MCF 10A (cell line): ENCODE data around the gene FAM151A. TPM values are rescaled to one million over a fixed set of nuclear protein-coding genes. Genes with fewer than 3 reads are reported as not detected.

Source experiments
- BruUV-seq: library from RNA; stranded (reverse); fragments of 400-500 nt; replicated peaks from 2 replicates; lab custom pipeline; 2021; lab: Mats Ljungman, UMichigan
- CTCF ChIA-PET: fragments of 300-600 bp; sonication (Branson Sonifier 250); formaldehyde crosslinking; extraction: SDS; loops from one replicate; lab custom pipeline; 2021; ENCODE audit warnings: antibody characterized with exemption, inconsistent platforms; lab: Yijun Ruan, JAX
- POLR2A ChIA-PET: fragments of 300-600, 350-650 bp; sonication (Branson Sonifier 250); formaldehyde crosslinking; extraction: SDS; loops from one replicate; lab custom pipeline; 2020; ENCODE audit warnings: antibody characterized with exemption, inconsistent platforms; lab: Yijun Ruan, JAX
- DNase-seq: peaks from one replicate; pipeline ENCODE4 v3.0.0-alpha.2; 2018; ENCODE audit not compliant: unreplicated experiment
- H3K27ac Mint-ChIP-seq: one replicate; pipeline ENCODE4 v1.8.0; 2022; ENCODE audit warnings: mild to moderate bottlenecking, low read depth, mixed read lengths; ENCODE audit not compliant: unreplicated experiment
- H3K27me3 Mint-ChIP-seq: one replicate; pipeline ENCODE4 v1.8.0; 2022; ENCODE audit warnings: mixed read lengths; ENCODE audit not compliant: insufficient read depth, unreplicated experiment
- H3K36me3 Mint-ChIP-seq: one replicate; pipeline ENCODE4 v1.8.0; 2022; ENCODE audit warnings: mild to moderate bottlenecking, moderate library complexity, mixed read lengths; ENCODE audit not compliant: insufficient read depth, unreplicated experiment
- H3K4me1 Mint-ChIP-seq: one replicate; pipeline ENCODE4 v1.8.0; 2022; ENCODE audit warnings: mixed read lengths; ENCODE audit not compliant: insufficient read depth, unreplicated experiment
- H3K4me3 Mint-ChIP-seq: one replicate; pipeline ENCODE4 v1.8.0; 2022; ENCODE audit warnings: mild to moderate bottlenecking, moderate library complexity, mixed read lengths; ENCODE audit not compliant: unreplicated experiment
- H3K9me3 Mint-ChIP-seq: one replicate; pipeline ENCODE4 v1.8.0; 2022; ENCODE audit warnings: mixed read lengths; ENCODE audit not compliant: unreplicated experiment
- intact Hi-C: fragments of 100-400 bp; cut with micrococcal nuclease; formaldehyde crosslinking; loops from 2 replicates; pipeline ENCODE4 v1.14.1; 2022
- total RNA-seq: library from RNA; stranded (reverse); gene quantifications from 2 replicates; pipeline ENCODE4 v1.2.3, GENCODE V29; 2022
- TF ChIP-seq, protein P1 (sequence below): fragments of 200-600 bp; IDR thresholded peaks from one replicate; pipeline ENCODE4 v1.8.0; 2022; ENCODE audit warnings: antibody characterized with exemption, mild to moderate bottlenecking; ENCODE audit not compliant: unreplicated experiment

FAM151A gene
- total RNA-seq, 1 experiment from 2014 or later, result not detected

DNA sequence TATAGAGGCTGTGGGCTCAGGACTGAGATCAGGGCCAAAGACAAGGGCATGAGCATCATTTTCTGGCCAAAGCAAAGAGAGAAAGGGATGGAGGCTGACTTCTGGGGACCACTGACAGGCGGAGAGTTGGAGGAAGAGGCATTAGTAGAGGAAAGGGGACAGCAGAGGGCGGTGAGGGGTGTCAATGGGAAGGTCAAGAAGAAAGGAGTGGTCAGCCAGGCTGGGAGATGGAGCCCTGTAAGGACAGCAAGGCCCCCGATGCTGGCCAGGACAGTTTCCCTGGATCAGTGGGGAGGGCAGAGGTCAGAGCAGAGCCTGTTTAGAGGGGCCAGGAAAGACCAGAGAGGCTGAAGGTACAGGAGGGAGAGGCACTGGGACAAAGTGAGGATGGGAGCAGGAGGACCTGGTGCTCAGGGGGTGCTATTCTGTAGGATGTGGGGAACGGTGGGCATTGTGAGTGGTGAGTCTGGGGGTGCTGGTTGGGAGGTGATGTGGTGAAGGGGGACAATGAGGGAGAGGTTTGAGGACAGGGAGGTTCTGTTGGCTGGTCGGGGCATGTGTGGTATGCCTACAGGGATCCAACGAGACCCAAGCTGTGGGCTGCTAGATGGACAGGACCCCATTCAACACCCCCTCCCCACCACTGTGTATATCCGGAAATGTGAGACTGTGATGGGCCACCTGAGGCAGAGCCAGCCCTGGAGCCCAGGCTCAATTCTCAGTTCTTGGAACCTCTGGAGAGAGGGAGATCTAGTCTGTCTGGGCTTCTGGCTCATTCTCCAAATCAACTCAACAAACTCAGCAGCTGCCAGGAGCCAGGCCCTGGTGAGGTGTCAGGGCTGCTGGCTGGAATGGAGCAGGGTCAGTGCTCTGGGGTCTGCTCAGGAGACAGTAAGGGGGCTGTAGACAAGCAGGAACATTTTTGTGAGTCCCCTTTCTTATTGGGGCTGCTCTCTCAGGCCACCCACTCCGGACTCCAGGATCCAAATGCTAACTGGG is 1.4 kb upstream of the FAM151A start:
- no TSS peak for BruUV-seq

DNA sequence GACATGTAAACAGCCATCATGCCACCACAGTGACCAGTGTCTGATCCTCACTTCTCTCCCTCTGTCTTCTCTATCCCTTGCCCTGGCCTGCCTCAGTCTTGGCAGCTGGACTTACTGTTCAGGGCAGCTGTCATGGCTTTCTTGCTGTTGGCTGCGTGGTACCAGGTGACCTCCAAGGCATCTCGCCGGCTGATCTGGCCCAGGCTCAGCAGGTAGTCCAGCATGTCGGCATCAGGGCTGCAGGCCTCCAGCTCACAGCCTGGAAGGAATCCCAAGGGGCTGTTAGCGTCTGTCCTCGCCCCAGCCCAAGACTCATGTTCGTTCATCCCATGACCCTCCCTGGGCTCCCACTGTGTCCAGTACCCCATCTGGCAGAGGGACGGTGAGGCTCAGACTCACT is 3.6 kb downstream of the FAM151A start:
- BruUV-seq, result no TSS peak
- Mint-ChIP-seq H3K9me3 (no peaks in the 10 kb centered on the region), H3K27me3 (no peaks in the 10 kb centered on the region), H3K27ac (no peak overlapping the region), H3K4me3 (no peak overlapping the region), H3K36me3 (peaks cover 11% of the 10 kb centered on the region), H3K4me1 (peaks cover 12% of the 10 kb centered on the region)
- ChIA-PET CTCF (interaction anchor here (0.6 kb wide), 1 partner anchor 197 kb away, joined by 4 read pairs; no protein-coding TSS in a partner anchor), POLR2A (no interaction called here)
- no peak for DNase-seq
- TF ChIP-seq, protein P1, sequence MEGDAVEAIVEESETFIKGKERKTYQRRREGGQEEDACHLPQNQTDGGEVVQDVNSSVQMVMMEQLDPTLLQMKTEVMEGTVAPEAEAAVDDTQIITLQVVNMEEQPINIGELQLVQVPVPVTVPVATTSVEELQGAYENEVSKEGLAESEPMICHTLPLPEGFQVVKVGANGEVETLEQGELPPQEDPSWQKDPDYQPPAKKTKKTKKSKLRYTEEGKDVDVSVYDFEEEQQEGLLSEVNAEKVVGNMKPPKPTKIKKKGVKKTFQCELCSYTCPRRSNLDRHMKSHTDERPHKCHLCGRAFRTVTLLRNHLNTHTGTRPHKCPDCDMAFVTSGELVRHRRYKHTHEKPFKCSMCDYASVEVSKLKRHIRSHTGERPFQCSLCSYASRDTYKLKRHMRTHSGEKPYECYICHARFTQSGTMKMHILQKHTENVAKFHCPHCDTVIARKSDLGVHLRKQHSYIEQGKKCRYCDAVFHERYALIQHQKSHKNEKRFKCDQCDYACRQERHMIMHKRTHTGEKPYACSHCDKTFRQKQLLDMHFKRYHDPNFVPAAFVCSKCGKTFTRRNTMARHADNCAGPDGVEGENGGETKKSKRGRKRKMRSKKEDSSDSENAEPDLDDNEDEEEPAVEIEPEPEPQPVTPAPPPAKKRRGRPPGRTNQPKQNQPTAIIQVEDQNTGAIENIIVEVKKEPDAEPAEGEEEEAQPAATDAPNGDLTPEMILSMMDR, result no peak
- intact Hi-C loops, result no loop called here

More for the DNA sequence above, 1.4 kb upstream of the FAM151A start:
- POLR2A ChIA-PET, result interaction anchor here (0.7 kb wide), 1 partner anchor 90 kb away, joined by 3 read pairs; no protein-coding TSS in a partner anchor
- Mint-ChIP-seq H3K9me3 (no peaks in the 10 kb centered on the region), H3K27me3 (no peaks in the 10 kb centered on the region), H3K36me3 (peaks cover 11% of the 10 kb centered on the region), H3K4me3 (no peak overlapping the region), H3K4me1 (peaks cover 5% of the 10 kb centered on the region), H3K27ac (no peak overlapping the region)
- no peak for DNase-seq
- TF ChIP-seq, protein P1, result no peak
- CTCF ChIA-PET, result interaction anchor here (0.7 kb wide), 1 partner anchor 112 kb away, joined by 3 read pairs; no protein-coding TSS in a partner anchor
- intact Hi-C loops, result no loop called here

DNA sequence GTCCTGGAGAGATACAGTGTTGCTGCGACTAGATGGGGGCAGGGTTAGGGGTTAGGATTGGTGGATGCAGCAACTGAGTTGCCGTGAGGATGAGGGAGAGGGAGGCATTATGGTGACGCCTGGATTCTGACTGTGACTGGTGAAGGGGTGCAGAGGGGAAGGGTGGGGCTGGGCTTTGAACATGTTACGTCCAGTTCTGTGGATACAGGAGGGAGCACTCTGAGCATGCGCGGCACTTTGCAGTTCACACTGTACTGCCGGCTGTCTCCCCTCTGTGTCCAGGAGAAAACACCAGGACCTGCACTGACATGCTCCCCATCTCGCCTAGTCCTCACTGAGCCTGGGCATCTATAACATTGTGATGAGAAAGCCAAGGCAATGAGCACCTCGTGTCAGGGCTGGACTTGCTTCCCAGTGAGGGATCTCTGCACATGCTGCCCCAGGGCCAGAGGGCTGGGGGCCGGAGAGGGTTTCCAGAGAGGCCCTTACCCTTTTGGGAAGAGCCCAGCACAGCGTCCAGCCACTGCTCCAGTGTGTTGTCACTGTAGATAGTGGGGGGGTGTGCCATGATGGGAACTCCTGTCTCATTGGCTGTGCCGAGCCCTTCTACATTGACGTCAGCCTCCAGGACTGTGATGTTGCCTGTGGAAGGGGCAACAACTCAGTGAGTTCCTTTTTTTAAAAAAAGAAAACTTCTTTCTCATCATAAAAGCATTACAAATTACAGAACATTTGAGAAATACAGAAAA is 7.6 kb downstream of the FAM151A start:
- H3K9me3 Mint-ChIP-seq, result no peaks in the 10 kb centered on the region
- no TSS peak for BruUV-seq
- no peaks in the 10 kb centered on the region for H3K36me3 Mint-ChIP-seq
- TF ChIP-seq, protein P1, result no peak
- peak; percentile 37 for DNase-seq
- H3K27ac Mint-ChIP-seq, result no peak overlapping the region
- H3K27me3 Mint-ChIP-seq, result no peaks in the 10 kb centered on the region
- CTCF ChIA-PET, result no interaction called here
- intact Hi-C loops, result no loop called here
- H3K4me1 Mint-ChIP-seq, result peaks cover 7% of the 10 kb centered on the region
- POLR2A ChIA-PET, result no interaction called here
- H3K4me3 Mint-ChIP-seq, result no peak overlapping the region

DNA sequence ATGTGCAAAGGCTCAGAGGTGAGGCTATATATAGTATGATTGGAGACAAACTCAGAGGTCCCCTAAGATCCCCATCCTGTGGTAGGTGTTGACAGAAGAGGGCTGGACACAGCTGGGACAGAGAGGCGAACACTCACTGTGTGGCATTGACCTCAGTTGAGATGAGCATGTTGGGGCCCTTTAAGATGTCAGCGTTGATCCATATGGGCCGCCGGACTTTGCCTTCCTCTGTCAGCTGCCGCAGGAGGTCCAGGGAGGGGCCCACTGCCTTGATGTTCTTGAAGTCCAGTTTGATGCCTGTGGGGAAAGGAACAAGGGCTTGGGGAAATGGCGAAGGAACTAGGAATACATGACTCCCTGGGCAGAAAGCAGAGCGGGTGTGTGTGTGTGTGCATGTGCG is 8.8 kb downstream of the FAM151A start:
- Mint-ChIP-seq H3K27ac (no peak overlapping the region), H3K36me3 (no peaks in the 10 kb centered on the region), H3K27me3 (no peaks in the 10 kb centered on the region), H3K4me3 (no peak overlapping the region), H3K9me3 (no peaks in the 10 kb centered on the region), H3K4me1 (peaks cover 7% of the 10 kb centered on the region)
- intact Hi-C loops, result no loop called here
- TF ChIP-seq, protein P1, result no peak
- no TSS peak for BruUV-seq
- ChIA-PET POLR2A (no interaction called here), CTCF (no interaction called here)
- no peak for DNase-seq
